Raji (cell line): ENCODE data around the gene KRT27.
A peak's percentile ranks its signal among the peaks of the same experiment; 100 is the strongest.

Experiments
- POLR2A ChIP-seq: IDR thresholded peaks from 2 replicates; pipeline ENCODE4 v1.6.1; 2011; ENCODE audit warnings: low read depth, low read length, control low read depth; ENCODE audit not compliant: insufficient read depth

The KRT27 gene, protein sequence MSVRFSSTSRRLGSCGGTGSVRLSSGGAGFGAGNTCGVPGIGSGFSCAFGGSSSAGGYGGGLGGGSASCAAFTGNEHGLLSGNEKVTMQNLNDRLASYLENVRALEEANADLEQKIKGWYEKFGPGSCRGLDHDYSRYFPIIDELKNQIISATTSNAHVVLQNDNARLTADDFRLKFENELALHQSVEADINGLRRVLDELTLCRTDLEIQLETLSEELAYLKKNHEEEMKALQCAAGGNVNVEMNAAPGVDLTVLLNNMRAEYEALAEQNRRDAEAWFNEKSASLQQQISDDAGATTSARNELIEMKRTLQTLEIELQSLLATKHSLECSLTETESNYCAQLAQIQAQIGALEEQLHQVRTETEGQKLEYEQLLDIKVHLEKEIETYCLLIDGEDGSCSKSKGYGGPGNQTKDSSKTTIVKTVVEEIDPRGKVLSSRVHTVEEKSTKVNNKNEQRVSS

DNA sequence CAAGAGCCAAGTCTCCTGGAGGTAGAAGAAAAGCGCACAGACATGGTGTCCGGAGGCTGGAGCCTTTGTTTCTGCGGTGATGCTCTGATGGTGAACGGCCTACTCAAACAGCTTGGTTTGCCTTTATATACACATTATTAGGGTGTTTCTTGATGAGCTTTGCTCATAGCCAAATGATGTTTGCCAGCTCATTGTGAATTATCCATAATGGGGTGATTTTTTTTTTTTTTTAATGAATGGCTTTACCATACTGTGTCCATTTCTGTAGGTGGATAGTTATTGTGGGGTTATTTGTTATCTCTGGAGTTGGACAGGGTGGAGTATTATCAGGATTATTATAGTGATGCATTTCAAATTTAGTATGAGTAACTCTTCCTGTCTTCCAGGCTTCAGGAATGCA is at the start of gene KRT27:
TSS of gene KRT27 (minus strand) at position 101 of the 400 bp plus-strand sequence. CDS start at position 44, 57 bp downstream.
- no peak for TF ChIP-seq POLR2A

DNA sequence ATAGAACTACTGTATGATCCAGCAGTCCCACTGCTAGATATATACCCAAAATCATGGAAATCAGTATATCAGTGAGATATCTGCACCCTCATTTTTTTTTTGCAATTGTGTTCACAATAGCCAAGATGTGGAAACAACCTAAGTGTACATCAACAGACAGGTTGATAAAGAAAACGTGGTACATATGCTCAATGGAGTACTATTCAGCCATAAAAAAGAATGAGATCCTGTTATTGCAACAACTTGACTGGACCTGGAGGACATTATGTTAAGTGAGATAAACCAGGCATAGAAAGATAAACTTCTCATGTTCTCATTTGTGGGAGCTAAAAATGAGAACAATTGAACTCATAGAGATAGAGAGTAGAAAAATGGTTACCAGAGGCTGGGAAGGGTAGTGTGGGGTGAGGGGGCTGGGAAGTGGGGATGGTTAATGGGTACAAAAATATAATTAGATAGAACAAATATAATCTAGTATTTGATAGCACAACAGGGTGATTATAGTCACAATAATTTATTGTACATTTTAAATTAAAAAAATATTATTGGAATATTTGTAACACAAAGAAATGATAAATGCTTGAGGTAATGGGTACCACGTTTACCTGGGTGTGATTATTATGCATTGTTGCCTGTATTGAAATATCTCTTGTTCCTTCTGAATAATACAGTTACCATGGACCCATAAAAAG is 47.9 kb upstream of the KRT27 start:
- TF ChIP-seq POLR2A = no peak

DNA sequence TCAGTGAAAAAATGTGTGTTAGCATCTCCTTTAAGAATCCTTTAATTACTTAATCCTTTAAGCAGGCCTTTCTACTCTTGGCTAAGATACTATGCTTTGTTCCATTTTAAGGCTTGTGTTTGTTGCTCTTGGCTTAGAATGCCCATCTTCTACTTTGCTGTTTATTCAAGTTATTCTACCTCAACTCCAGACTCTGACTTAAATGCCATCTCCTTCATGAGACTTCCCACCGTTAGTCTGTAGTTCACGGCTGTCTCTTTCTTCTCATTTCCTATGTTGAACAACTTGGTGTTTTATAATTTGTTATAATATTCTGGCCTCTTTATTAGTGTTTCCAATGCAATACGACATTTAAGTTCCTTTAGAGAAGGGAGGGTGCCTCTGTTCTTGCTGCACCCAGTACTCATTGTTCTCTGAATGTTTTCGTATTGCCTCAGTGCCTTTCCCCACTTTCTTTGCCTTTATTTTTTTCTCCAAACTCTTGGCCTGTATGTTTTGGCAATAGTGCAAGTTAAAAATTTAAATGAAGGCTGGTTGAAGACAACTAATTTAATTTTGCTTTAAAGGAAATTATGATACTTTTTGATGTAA is 46.2 kb upstream of the KRT27 start:
- TF ChIP-seq POLR2A = no peak

DNA sequence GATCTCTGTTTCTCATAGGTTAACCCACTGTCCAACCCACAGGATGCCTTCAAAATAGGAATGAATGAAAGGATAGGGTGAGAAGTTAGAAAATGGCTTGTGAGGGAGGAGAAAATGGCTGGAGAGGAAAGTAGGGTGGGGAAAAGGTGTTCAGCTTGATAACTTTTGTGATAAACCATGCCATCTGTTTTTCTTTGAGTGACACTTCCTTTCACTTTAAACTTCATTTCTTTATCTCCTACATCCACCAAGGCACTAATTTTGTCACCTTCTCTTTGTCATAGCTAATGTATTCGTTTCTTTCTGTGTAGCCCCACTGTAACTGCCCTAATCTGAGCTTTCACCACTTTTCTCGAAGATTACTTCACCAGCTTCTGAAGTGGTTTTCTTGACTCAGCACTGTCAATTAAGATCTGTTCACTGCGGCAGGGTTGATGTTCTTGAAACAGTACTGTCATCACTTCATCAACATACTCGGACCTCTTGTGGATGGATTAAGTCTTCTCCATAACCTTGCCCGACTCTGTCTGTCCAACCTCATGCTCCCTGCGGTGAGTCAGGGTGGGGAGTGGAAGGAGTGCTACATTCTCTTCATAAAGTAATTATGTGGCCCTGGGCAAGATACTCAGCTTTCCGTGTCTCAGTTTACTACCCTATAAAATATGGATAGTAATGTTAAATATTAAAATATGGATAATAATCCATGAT is 45.5 kb upstream of the KRT27 start:
- no peak for TF ChIP-seq POLR2A

DNA sequence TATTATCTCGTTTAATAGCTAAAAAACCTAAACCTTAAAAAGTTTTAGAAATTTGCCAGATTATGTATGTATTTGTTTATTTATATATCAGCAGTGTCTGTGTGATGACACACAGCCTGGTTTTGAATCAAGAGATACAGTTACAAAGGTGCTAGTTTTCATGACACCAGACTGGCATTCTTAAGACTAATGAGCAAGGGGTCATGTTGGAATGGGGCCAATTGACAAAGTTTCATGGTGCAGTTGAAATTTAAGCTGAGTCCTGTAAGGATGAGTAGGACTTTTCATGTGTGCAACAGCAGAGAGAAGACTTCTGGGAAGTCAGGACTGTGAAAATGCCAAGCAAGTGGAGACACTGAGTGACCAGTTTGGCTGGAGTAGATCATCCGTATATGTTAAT is 43.2 kb upstream of the KRT27 start:
- TF ChIP-seq POLR2A = no peak

DNA sequence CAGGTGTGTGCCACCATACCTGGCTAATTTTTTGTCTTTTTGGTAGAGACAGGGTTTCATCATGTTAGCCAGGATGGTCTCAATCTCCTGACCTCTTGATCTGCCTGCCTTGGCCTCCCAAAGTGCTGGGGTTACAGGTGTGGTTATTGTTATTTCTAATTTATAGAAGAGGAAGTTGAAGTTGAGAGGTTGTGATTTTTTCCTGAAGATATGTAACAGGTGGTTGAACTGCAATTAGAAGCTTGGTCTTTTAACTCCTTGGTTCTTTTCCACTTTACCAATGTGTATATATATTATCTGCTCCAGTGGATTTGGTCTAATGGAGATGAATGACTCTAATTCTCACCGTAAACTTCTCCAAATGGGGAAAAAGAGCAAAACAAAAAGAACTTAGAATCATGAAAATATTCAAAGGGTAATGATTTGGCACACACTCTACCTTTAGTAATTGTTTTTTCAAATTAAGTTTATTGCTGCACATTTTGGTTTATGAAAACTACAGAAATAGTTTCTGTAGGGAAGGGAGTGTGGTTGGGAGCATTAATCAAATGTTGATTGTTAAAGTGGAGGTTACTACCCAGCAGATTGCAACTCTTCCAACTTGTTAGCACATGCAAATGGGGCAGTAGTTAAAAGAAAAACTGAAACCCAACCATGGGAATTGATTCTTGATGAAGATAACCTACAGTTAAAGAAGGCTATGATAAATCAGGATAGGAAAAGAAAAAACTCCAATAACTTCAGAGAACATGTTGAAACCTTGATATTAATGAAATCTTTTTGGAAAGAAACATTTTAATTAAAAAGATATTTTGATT is 41.9 kb upstream of the KRT27 start:
- TF ChIP-seq POLR2A = no peak

DNA sequence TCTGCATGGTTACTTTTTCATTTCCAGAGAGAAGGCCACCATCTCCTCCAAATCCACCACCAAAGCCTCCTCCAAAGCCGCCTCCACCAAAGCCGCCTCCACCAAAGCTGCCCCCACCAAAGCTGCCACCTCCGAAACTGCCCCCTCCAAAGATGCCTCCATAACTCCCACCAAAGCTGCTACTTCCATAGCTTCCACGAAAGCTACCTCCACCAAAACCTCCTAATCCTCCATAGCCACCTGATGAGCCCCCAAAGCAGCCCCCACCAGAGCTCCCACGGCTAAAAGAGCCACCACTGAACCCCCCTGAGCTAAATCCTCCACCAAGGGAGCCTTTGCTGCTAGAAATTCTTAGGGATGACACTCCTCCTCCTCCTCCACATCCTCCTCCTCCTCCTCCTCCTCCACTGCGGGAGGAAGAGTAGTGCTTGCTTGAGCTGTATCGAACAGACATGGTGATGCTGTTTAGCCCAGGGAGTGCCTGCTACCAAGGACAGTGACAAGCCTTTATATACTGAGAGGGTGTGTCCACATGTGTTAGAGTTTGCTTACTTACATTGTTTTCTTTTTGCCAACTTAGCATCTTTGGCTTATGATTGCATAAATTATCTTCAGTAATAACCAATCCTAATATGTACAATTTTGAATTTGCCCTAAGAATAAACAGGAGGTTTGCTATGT is 39.9 kb upstream of the KRT27 start, which contains the start of gene KRT10:
TSS of gene KRT10 (minus strand) at position 483 of the 681 bp plus-strand sequence. CDS start at position 454, 29 bp downstream.
- no peak for TF ChIP-seq POLR2A

DNA sequence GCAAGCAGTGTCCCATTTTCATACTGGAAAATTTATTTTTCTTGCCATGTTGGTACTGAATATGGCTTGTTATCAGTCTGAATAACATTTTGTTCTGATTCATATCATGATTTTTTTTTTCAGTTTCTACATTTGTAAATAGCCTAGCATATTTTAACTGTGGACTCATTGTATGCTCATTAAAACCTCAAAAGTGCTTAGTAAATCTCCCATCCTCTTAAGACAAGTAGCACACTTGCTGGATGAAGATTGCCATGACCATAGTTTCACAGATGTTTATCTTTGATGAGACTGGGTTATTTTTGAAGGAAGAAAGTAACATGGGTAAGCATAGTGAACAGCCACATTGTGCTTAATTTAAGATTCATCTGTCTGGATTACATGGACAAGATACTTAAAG is 39.2 kb upstream of the KRT27 start:
- TF ChIP-seq POLR2A = no peak

DNA sequence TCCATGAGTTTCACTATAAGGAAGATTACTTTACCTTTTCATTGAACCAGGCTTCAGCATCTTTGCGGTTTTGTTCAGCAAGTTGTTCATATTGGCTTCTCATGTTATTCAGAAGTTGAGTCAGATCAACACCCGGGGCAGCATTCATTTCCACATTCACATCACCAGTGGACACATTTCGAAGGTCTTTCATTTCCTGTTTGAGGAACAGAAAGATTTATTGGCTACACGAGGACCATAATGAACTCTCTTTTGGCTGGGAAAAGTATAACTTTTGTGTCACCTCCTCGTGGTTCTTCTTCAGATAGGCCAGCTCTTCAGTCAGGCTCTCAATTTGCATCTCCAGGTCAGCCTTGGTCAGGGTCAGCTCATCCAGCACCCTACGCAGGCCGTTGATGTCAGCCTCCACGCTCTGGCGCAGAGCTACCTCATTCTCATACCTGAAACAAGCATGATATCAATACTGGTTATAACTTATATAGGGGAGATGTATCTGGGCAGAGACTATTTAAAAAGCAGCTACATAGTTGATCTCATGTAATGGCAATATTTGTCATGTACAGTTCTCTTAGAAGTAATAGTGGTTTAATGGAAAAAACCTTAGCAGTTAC is 38.0 kb upstream of the KRT27 start:
- TF ChIP-seq POLR2A = no peak

DNA sequence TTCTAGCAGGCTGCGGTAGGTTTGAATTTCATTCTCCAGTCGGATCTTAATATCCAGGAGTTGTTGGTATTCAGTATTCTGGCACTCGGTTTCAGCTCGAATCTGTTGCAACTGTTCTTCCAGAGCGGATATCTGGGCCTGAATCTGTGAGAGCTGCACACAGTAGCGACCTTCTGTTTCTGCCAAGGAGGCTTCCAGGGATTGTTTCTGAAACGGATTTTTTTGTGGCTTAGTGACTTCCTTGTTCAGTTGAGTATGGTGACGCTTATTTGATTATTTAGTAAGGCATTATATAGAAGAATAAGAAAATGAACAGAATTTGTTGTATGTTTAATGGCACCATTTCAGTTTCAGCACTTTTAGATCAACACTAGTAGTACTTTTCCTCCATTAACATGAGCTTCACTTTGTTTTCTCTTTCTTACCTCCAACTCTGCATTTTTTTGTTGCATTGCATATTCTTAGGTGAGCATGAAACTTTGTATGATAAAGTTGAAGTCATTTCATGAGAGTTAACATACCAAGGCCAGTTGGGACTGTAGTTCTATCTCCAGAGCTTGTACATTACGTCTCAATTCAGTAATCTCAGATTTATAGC is 37.3 kb upstream of the KRT27 start:
- no peak for TF ChIP-seq POLR2A

DNA sequence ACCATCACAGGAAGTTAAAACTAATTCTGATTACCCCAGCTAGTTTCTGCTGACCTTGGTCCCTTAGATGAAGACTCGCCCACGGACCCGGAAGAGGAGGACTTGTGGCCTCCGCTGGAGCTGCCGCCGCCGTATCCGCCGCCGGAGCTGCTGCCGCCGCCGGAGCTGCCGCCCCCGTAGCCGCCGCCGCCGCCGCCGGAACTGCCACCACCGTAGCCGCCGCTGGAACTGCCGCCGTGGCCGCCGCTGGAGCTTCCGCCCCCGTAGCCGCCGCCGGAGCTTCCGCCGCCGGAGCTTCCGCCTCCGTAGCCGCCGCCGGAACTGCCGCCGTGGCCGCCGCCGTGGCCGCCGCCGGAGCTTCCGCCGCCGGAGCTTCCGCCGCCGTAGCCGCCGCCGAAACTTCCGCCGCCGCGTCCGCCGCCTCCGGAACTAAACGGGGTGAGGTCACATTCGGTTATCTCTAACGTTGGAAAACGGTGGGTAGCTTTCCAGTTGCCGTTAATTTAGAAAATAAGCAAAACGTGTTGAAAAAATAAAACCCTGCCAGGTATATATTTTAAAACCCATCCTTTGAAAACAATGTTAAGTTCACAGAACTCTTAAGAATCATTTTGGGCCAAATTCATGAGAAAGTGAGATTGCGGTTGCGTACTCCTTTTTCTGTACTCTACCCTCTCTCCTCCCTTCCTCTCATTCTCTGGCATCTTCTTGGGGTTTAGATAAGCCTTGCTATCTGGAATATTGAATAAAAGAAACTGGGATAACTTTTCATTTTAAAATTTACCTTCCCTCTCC is 36.6 kb upstream of the KRT27 start:
- TF ChIP-seq POLR2A = peak; percentile 45

DNA sequence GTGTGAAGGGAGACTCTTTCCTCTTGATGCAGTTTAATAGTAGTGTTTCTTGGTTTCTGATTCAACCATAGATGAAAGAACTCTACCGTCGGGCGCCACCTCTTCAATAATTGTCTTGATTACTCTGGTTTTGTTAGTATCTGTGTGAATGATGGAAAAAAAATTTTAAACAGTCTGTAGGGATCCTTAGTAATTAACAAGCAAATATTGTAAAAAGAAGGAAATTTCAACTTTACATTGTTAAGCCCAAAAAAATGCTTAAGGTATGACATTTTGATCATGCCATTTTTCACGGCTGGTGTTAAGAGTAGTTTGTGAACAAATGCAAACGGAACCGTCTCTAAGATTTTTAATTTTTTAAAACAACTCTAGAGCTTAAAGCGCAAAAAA is 36.0 kb upstream of the KRT27 start:
- no peak for TF ChIP-seq POLR2A

DNA sequence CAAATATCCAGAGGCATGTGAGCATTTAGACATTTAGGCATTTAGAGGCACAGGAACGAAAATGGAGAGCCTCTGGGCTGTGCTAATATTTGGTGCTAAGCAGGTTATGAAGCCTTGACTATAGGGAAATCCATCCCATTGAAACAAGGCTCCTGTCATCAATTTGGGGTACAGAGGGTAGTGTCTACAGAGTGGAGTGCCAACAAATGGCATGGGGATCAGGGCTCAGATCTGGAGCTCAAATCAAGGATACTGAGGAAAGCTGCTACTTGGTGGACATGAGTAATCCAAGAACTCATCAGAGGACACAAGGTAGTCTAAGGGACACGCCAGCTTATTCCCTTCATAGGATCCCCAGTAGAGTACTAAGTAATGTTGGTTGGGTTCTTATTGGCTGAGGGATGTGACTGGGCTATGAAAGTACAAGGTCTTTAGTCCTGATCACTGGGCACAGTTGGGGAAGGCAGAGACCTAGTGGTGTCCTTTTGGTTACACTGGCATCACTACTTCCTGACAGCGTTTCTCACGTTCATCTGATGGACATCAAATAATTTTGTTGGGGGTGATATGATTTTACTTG is 34.8 kb upstream of the KRT27 start:
- TF ChIP-seq POLR2A = 0 out of 2 replicates have a peak, but pooled peaks have one; percentile 16
